Spleen (tissue), 7 donors: Measurements from ENCODE around the gene NKX1-1.

ENCODE experiments used
- CTCF ChIP-seq, 11 experiments: fragments of 200-600 bp in 7 of 11; fragments of 450-650 bp in 4 of 11; sonication (generic) in 4 of 11; IDR thresholded peaks in 8 of 11; conservative IDR thresholded peaks in 3 of 11; 1 replicate in 7 of 11; 2 replicates in 4 of 11; pipeline versions ENCODE4 v1.4.0 to v1.8.0; 2016 to 2021; ENCODE audit warnings: antibody characterized with exemption in 11 of 11, inconsistent platforms in 4 of 11, mild to moderate bottlenecking in 1 of 11
- POLR2A ChIP-seq, 3 donors: fragments of 450-650 bp; IDR thresholded peaks; one replicate each; pipeline ENCODE4 v1.5.1; 2017; ENCODE audit warnings: antibody characterized with exemption in 3 of 3, mild to moderate bottlenecking in 1 of 3
- donor health status: DM: no; HTN: no; CAD: no; lungs with moderate emphysema.
- donor health status: DM: no; HTN: no; CAD: no.
- donor health status: DM: no; HTN: no; CAD: no.

GRCh38 chr4:1375761-1376322 lies 30.4 kb downstream of the NKX1-1 start:
- TF ChIP-seq CTCF (IDR thresholded peaks at IDR 0.05 in 8 of 11, conservative IDR thresholded peaks at IDR 0.05 in 3 of 11), result no peak
- no peak for TF ChIP-seq POLR2A (IDR thresholded peaks at IDR 0.05)
